ENCODE measurements around the gene IARS2.
"Not testable (repeated sequence)": the region's sequence is repeated elsewhere in the genome, so short reads cannot be mapped to it uniquely, and the experiment has no call there.

IARS2 gene

GRCh38 chr1:220151454-220151853 lies 57.5 kb downstream of the IARS2 start:
- peaks cover 3% of the 10 kb centered on the region for H3K36me3 ChIP-seq (ENCODE audit: control insufficient read depth, insufficient read depth, low read length)
- no peak overlapping the region for H3K4me3 ChIP-seq (ENCODE audit: low read depth, low read length)
- no peaks in the 10 kb centered on the region for H3K4me1 ChIP-seq (ENCODE audit: control insufficient read depth, insufficient read depth, low read length)
- H3K27me3 ChIP-seq (ENCODE audit: control insufficient read depth, insufficient read depth, low read length) = no peaks in the 10 kb centered on the region
- H3K9ac ChIP-seq (ENCODE audit: low read depth, low read length) = no peak overlapping the region
- no peaks in the 10 kb centered on the region for H3K9me3 ChIP-seq (ENCODE audit: control insufficient read depth, insufficient read depth, low read length)

- Histone ChIP-seq H3K27me3 (ENCODE audit: control insufficient read depth, insufficient read depth, low read length) (no peaks in the 10 kb centered on the region), H3K36me3 (ENCODE audit: control insufficient read depth, insufficient read depth, low read length) (peaks cover 9% of the 10 kb centered on the region), H3K9ac (ENCODE audit: low read depth, low read length) (no peak overlapping the region), H3K4me3 (ENCODE audit: low read depth, low read length) (no peak overlapping the region), H3K4me1 (ENCODE audit: control insufficient read depth, insufficient read depth, low read length) (no peaks in the 10 kb centered on the region), H3K9me3 (ENCODE audit: control insufficient read depth, insufficient read depth, low read length) (no peaks in the 10 kb centered on the region)
These were observed 59.2 kb downstream of the IARS2 start for GRCh38 chr1:220153147-220153546.

- no peak overlapping the region for H3K9ac ChIP-seq (ENCODE audit: low read depth, low read length)
- H3K4me3 ChIP-seq (ENCODE audit: low read depth, low read length) = no peak overlapping the region
- H3K4me1 ChIP-seq (ENCODE audit: control insufficient read depth, insufficient read depth, low read length) = no peaks in the 10 kb centered on the region
- no peaks in the 10 kb centered on the region for H3K27me3 ChIP-seq (ENCODE audit: control insufficient read depth, insufficient read depth, low read length)
- H3K36me3 ChIP-seq (ENCODE audit: control insufficient read depth, insufficient read depth, low read length) = peaks cover 12% of the 10 kb centered on the region
- no peaks in the 10 kb centered on the region for H3K9me3 ChIP-seq (ENCODE audit: control insufficient read depth, insufficient read depth, low read length)
These were observed 62.8 kb downstream of the IARS2 start for GRCh38 chr1:220156620-220157146.

- peaks cover 12% of the 10 kb centered on the region for H3K36me3 ChIP-seq (ENCODE audit: control insufficient read depth, insufficient read depth, low read length)
- H3K9me3 ChIP-seq (ENCODE audit: control insufficient read depth, insufficient read depth, low read length) = no peaks in the 10 kb centered on the region
- H3K9ac ChIP-seq (ENCODE audit: low read depth, low read length) = no peak overlapping the region
- no peak overlapping the region for H3K4me3 ChIP-seq (ENCODE audit: low read depth, low read length)
- no peaks in the 10 kb centered on the region for H3K27me3 ChIP-seq (ENCODE audit: control insufficient read depth, insufficient read depth, low read length)
- no peaks in the 10 kb centered on the region for H3K4me1 ChIP-seq (ENCODE audit: control insufficient read depth, insufficient read depth, low read length)
These were observed 63.8 kb downstream of the IARS2 start for GRCh38 chr1:220157738-220158137.

GRCh38 chr1:220158530-220158929 lies 64.6 kb downstream of the IARS2 start:
- H3K4me3 ChIP-seq (ENCODE audit: low read depth, low read length); H3K9me3 ChIP-seq (ENCODE audit: control insufficient read depth, insufficient read depth, low read length); H3K27me3 ChIP-seq (ENCODE audit: control insufficient read depth, insufficient read depth, low read length); H3K4me1 ChIP-seq (ENCODE audit: control insufficient read depth, insufficient read depth, low read length); H3K9ac ChIP-seq (ENCODE audit: low read depth, low read length): not testable (repeated sequence)
- peaks cover 12% of the 10 kb centered on the region for H3K36me3 ChIP-seq (ENCODE audit: control insufficient read depth, insufficient read depth, low read length)

GRCh38 chr1:220159041-220159440 lies 65.1 kb downstream of the IARS2 start:
- no peaks in the 10 kb centered on the region for H3K9me3 ChIP-seq (ENCODE audit: control insufficient read depth, insufficient read depth, low read length)
- H3K36me3 ChIP-seq (ENCODE audit: control insufficient read depth, insufficient read depth, low read length) = peaks cover 12% of the 10 kb centered on the region
- H3K4me3 ChIP-seq (ENCODE audit: low read depth, low read length) = no peak overlapping the region
- no peak overlapping the region for H3K9ac ChIP-seq (ENCODE audit: low read depth, low read length)
- H3K4me1 ChIP-seq (ENCODE audit: control insufficient read depth, insufficient read depth, low read length) = no peaks in the 10 kb centered on the region
- no peaks in the 10 kb centered on the region for H3K27me3 ChIP-seq (ENCODE audit: control insufficient read depth, insufficient read depth, low read length)

- Histone ChIP-seq H3K36me3 (ENCODE audit: control insufficient read depth, insufficient read depth, low read length) (peaks cover 9% of the 10 kb centered on the region), H3K4me3 (ENCODE audit: low read depth, low read length) (no peak overlapping the region), H3K9ac (ENCODE audit: low read depth, low read length) (no peak overlapping the region), H3K9me3 (ENCODE audit: control insufficient read depth, insufficient read depth, low read length) (no peaks in the 10 kb centered on the region), H3K27me3 (ENCODE audit: control insufficient read depth, insufficient read depth, low read length) (no peaks in the 10 kb centered on the region), H3K4me1 (ENCODE audit: control insufficient read depth, insufficient read depth, low read length) (no peaks in the 10 kb centered on the region)
These were observed 66.1 kb downstream of the IARS2 start for GRCh38 chr1:220160027-220160426.

- Histone ChIP-seq H3K9ac (ENCODE audit: low read depth, low read length) (no peak overlapping the region), H3K9me3 (ENCODE audit: control insufficient read depth, insufficient read depth, low read length) (no peaks in the 10 kb centered on the region), H3K4me3 (ENCODE audit: low read depth, low read length) (no peak overlapping the region), H3K27me3 (ENCODE audit: control insufficient read depth, insufficient read depth, low read length) (no peaks in the 10 kb centered on the region), H3K36me3 (ENCODE audit: control insufficient read depth, insufficient read depth, low read length) (peaks cover 6% of the 10 kb centered on the region), H3K4me1 (ENCODE audit: control insufficient read depth, insufficient read depth, low read length) (no peaks in the 10 kb centered on the region)
These were observed 70.2 kb downstream of the IARS2 start for GRCh38 chr1:220164116-220164515.

- no peak overlapping the region for H3K4me3 ChIP-seq (ENCODE audit: low read depth, low read length)
- no peaks in the 10 kb centered on the region for H3K27me3 ChIP-seq (ENCODE audit: control insufficient read depth, insufficient read depth, low read length)
- H3K4me1 ChIP-seq (ENCODE audit: control insufficient read depth, insufficient read depth, low read length) = no peaks in the 10 kb centered on the region
- H3K9me3 ChIP-seq (ENCODE audit: control insufficient read depth, insufficient read depth, low read length) = no peaks in the 10 kb centered on the region
- H3K9ac ChIP-seq (ENCODE audit: low read depth, low read length) = no peak overlapping the region
- peaks cover 6% of the 10 kb centered on the region for H3K36me3 ChIP-seq (ENCODE audit: control insufficient read depth, insufficient read depth, low read length)
These were observed 70.6 kb downstream of the IARS2 start for GRCh38 chr1:220164517-220164916.

GRCh38 chr1:220166853-220167252 lies 72.9 kb downstream of the IARS2 start:
- H3K4me1 ChIP-seq (ENCODE audit: control insufficient read depth, insufficient read depth, low read length) = no peaks in the 10 kb centered on the region
- no peaks in the 10 kb centered on the region for H3K27me3 ChIP-seq (ENCODE audit: control insufficient read depth, insufficient read depth, low read length)
- H3K9ac ChIP-seq (ENCODE audit: low read depth, low read length) = no peak overlapping the region
- H3K9me3 ChIP-seq (ENCODE audit: control insufficient read depth, insufficient read depth, low read length) = no peaks in the 10 kb centered on the region
- H3K4me3 ChIP-seq (ENCODE audit: low read depth, low read length) = no peak overlapping the region
- H3K36me3 ChIP-seq (ENCODE audit: control insufficient read depth, insufficient read depth, low read length) = peaks cover 11% of the 10 kb centered on the region

GRCh38 chr1:220169887-220170286 lies 76.0 kb downstream of the IARS2 start:
- H3K9me3 ChIP-seq (ENCODE audit: control insufficient read depth, insufficient read depth, low read length); H3K9ac ChIP-seq (ENCODE audit: low read depth, low read length); H3K4me1 ChIP-seq (ENCODE audit: control insufficient read depth, insufficient read depth, low read length); H3K27me3 ChIP-seq (ENCODE audit: control insufficient read depth, insufficient read depth, low read length); H3K4me3 ChIP-seq (ENCODE audit: low read depth, low read length): not testable (repeated sequence)
- H3K36me3 ChIP-seq (ENCODE audit: control insufficient read depth, insufficient read depth, low read length) = peaks cover 13% of the 10 kb centered on the region

- no peaks in the 10 kb centered on the region for H3K9me3 ChIP-seq (ENCODE audit: control insufficient read depth, insufficient read depth, low read length)
- no peak overlapping the region for H3K9ac ChIP-seq (ENCODE audit: low read depth, low read length)
- no peak overlapping the region for H3K4me3 ChIP-seq (ENCODE audit: low read depth, low read length)
- peaks cover 13% of the 10 kb centered on the region for H3K36me3 ChIP-seq (ENCODE audit: control insufficient read depth, insufficient read depth, low read length)
- H3K27me3 ChIP-seq (ENCODE audit: control insufficient read depth, insufficient read depth, low read length) = no peaks in the 10 kb centered on the region
- H3K4me1 ChIP-seq (ENCODE audit: control insufficient read depth, insufficient read depth, low read length) = no peaks in the 10 kb centered on the region
These were observed 77.0 kb downstream of the IARS2 start for GRCh38 chr1:220170836-220171526.

Measured in iPS-15b (cell line).